ENCODE data around the gene BPIFB1. TPM values are rescaled to one million over a fixed set of nuclear protein-coding genes. Genes with fewer than 3 reads are reported as not detected.

BPIFB1 gene
- total RNA-seq, 1 experiment from 2014 or later = not detected

DNA sequence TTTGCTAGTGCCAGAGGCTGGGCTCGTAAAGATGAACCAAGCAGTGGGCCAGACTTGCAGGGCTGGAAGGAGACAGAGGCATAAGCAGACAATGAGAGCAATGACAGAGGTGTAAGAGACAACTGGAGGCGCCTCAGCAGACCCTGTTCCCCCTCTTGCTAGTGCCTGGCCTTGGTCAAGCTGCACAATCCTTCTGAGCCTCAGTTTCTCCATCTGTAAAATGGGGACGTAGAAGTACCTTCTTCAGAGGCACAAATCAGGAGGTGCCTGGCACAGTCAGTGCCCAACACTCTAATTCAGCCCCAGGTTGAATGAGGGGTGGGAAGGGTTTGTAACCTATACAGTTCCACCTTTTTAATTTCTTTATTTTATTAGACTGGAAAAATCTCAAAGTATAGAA, 23.2 kb downstream of the BPIFB1 start:
- ATAC-seq (no peak), DNase-seq (ENCODE audit: low spot score) (no peak)
- Mint-ChIP-seq H3K27ac (no peak overlapping the region), H3K36me3 (no peaks in the 10 kb centered on the region), H3K9me3 (peaks cover 4% of the 10 kb centered on the region), H3K4me1 (no peaks in the 10 kb centered on the region), H3K27me3 (ENCODE audit: low read depth) (no peaks in the 10 kb centered on the region), H3K4me3 (no peak overlapping the region)
- CTCF ChIA-PET = interaction anchor here (0.6 kb wide), 1 partner anchor 35 kb away, joined by 3 read pairs; no protein-coding TSS in a partner anchor
- POLR2A ChIA-PET = no interaction called here
- TF ChIP-seq NFYB (CRISPR knock-in tag; conservative IDR thresholded peaks at IDR 0.05; ENCODE audit: low read depth) (no peak), OVOL2 (CRISPR knock-in tag; IDR thresholded peaks at IDR 0.05; ENCODE audit: borderline replicate concordance) (no peak), JAZF1 (CRISPR knock-in tag; IDR thresholded peaks at IDR 0.05) (no peak), NR1H2 (CRISPR knock-in tag; IDR thresholded peaks at IDR 0.05) (no peak), SP1 (CRISPR knock-in tag; conservative IDR thresholded peaks at IDR 0.05) (no peak), JUN (CRISPR knock-in tag; IDR thresholded peaks at IDR 0.05) (no peak), FOXP1 (CRISPR knock-in tag; IDR thresholded peaks at IDR 0.05; ENCODE audit: borderline replicate concordance) (no peak)

- CTCF ChIA-PET = no interaction called here
- H3K27me3 Mint-ChIP-seq (ENCODE audit: low read depth) = no peaks in the 10 kb centered on the region
- peak; percentile 65 for ATAC-seq
- H3K27ac Mint-ChIP-seq = no peak overlapping the region
- peaks cover 4% of the 10 kb centered on the region for H3K9me3 Mint-ChIP-seq
- H3K36me3 Mint-ChIP-seq = no peaks in the 10 kb centered on the region
- no peak for DNase-seq (ENCODE audit: low spot score)
- TF ChIP-seq, protein P1, sequence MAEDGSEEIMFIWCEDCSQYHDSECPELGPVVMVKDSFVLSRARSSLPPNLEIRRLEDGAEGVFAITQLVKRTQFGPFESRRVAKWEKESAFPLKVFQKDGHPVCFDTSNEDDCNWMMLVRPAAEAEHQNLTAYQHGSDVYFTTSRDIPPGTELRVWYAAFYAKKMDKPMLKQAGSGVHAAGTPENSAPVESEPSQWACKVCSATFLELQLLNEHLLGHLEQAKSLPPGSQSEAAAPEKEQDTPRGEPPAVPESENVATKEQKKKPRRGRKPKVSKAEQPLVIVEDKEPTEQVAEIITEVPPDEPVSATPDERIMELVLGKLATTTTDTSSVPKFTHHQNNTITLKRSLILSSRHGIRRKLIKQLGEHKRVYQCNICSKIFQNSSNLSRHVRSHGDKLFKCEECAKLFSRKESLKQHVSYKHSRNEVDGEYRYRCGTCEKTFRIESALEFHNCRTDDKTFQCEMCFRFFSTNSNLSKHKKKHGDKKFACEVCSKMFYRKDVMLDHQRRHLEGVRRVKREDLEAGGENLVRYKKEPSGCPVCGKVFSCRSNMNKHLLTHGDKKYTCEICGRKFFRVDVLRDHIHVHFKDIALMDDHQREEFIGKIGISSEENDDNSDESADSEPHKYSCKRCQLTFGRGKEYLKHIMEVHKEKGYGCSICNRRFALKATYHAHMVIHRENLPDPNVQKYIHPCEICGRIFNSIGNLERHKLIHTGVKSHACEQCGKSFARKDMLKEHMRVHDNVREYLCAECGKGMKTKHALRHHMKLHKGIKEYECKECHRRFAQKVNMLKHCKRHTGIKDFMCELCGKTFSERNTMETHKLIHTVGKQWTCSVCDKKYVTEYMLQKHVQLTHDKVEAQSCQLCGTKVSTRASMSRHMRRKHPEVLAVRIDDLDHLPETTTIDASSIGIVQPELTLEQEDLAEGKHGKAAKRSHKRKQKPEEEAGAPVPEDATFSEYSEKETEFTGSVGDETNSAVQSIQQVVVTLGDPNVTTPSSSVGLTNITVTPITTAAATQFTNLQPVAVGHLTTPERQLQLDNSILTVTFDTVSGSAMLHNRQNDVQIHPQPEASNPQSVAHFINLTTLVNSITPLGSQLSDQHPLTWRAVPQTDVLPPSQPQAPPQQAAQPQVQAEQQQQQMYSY (CRISPR knock-in tag; IDR thresholded peaks at IDR 0.05) = no peak
- TF ChIP-seq AR (CRISPR knock-in tag; IDR thresholded peaks at IDR 0.05) = no peak
- no peak for TF ChIP-seq FOXP1 (CRISPR knock-in tag; IDR thresholded peaks at IDR 0.05; ENCODE audit: borderline replicate concordance)
- no peak for TF ChIP-seq JUN (CRISPR knock-in tag; IDR thresholded peaks at IDR 0.05)
- TF ChIP-seq GRHL2 (CRISPR knock-in tag; IDR thresholded peaks at IDR 0.05; ENCODE audit: insufficient replicate concordance, severe bottlenecking) = no peak
- no peaks in the 10 kb centered on the region for H3K4me1 Mint-ChIP-seq
- POLR2A ChIA-PET = no interaction called here
- no peak overlapping the region for H3K4me3 Mint-ChIP-seq
Observed at GRCh38 chr20:33306807-33307206, 23.8 kb downstream of the BPIFB1 start.

DNA sequence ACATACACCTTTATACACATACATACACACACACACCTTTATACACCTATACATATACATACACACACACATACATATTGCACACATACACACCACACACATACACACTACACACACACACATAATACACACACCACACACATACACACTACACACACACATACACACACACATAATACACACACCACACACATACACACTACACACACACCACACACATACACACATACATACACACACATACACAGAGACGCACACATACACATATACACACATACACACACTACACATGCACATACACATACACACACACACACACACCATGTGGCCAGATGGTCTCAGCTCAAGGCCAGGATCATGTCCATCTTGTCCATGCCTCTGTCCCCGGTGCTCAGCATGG, 25.7 kb downstream of the BPIFB1 start:
- no peaks in the 10 kb centered on the region for H3K27me3 Mint-ChIP-seq (ENCODE audit: low read depth)
- no peak overlapping the region for H3K27ac Mint-ChIP-seq
- H3K9me3 Mint-ChIP-seq = peaks cover 4% of the 10 kb centered on the region
- CTCF ChIA-PET = interaction anchor here (1.4 kb wide), 1 partner anchor 46 kb away, joined by 3 read pairs; no protein-coding TSS in a partner anchor
- no peak overlapping the region for H3K4me3 Mint-ChIP-seq
- H3K4me1 Mint-ChIP-seq = no peaks in the 10 kb centered on the region
- H3K36me3 Mint-ChIP-seq = no peaks in the 10 kb centered on the region
- POLR2A ChIA-PET = no interaction called here
- DNase-seq (ENCODE audit: low spot score) (no peak), ATAC-seq (no peak)
- TF ChIP-seq SP1 (CRISPR knock-in tag; conservative IDR thresholded peaks at IDR 0.05) = no peak
- no peak for TF ChIP-seq NR1H2 (CRISPR knock-in tag; IDR thresholded peaks at IDR 0.05)
- TF ChIP-seq, protein P2, sequence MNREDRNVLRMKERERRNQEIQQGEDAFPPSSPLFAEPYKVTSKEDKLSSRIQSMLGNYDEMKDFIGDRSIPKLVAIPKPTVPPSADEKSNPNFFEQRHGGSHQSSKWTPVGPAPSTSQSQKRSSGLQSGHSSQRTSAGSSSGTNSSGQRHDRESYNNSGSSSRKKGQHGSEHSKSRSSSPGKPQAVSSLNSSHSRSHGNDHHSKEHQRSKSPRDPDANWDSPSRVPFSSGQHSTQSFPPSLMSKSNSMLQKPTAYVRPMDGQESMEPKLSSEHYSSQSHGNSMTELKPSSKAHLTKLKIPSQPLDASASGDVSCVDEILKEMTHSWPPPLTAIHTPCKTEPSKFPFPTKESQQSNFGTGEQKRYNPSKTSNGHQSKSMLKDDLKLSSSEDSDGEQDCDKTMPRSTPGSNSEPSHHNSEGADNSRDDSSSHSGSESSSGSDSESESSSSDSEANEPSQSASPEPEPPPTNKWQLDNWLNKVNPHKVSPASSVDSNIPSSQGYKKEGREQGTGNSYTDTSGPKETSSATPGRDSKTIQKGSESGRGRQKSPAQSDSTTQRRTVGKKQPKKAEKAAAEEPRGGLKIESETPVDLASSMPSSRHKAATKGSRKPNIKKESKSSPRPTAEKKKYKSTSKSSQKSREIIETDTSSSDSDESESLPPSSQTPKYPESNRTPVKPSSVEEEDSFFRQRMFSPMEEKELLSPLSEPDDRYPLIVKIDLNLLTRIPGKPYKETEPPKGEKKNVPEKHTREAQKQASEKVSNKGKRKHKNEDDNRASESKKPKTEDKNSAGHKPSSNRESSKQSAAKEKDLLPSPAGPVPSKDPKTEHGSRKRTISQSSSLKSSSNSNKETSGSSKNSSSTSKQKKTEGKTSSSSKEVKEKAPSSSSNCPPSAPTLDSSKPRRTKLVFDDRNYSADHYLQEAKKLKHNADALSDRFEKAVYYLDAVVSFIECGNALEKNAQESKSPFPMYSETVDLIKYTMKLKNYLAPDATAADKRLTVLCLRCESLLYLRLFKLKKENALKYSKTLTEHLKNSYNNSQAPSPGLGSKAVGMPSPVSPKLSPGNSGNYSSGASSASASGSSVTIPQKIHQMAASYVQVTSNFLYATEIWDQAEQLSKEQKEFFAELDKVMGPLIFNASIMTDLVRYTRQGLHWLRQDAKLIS (CRISPR knock-in tag; IDR thresholded peaks at IDR 0.05; ENCODE audit: borderline replicate concordance) = no peak
- TF ChIP-seq, protein P3, sequence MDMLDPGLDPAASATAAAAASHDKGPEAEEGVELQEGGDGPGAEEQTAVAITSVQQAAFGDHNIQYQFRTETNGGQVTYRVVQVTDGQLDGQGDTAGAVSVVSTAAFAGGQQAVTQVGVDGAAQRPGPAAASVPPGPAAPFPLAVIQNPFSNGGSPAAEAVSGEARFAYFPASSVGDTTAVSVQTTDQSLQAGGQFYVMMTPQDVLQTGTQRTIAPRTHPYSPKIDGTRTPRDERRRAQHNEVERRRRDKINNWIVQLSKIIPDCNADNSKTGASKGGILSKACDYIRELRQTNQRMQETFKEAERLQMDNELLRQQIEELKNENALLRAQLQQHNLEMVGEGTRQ (CRISPR knock-in tag; IDR thresholded peaks at IDR 0.05) = no peak
- TF ChIP-seq, protein P4, sequence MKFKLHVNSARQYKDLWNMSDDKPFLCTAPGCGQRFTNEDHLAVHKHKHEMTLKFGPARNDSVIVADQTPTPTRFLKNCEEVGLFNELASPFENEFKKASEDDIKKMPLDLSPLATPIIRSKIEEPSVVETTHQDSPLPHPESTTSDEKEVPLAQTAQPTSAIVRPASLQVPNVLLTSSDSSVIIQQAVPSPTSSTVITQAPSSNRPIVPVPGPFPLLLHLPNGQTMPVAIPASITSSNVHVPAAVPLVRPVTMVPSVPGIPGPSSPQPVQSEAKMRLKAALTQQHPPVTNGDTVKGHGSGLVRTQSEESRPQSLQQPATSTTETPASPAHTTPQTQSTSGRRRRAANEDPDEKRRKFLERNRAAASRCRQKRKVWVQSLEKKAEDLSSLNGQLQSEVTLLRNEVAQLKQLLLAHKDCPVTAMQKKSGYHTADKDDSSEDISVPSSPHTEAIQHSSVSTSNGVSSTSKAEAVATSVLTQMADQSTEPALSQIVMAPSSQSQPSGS (CRISPR knock-in tag; IDR thresholded peaks at IDR 0.05; ENCODE audit: borderline replicate concordance, low read depth) = no peak
- TF ChIP-seq RELA (CRISPR knock-in tag; IDR thresholded peaks at IDR 0.05; ENCODE audit: borderline replicate concordance) = no peak
- no peak for TF ChIP-seq ATF3 (CRISPR knock-in tag; conservative IDR thresholded peaks at IDR 0.05)
- TF ChIP-seq E2F4 (CRISPR knock-in tag; IDR thresholded peaks at IDR 0.05; ENCODE audit: borderline replicate concordance, low read depth) = no peak
